Caco-2 (cell line): ENCODE data around the gene TBC1D17. TPM values are rescaled to one million over a fixed set of nuclear protein-coding genes. Genes with fewer than 3 reads are reported as not detected.

Experiments
- BruUV-seq: library from RNA; stranded (reverse); fragments of 400-500 nt; replicated peaks from 2 replicates; lab custom pipeline; 2021; lab: Mats Ljungman, UMichigan
- CTCF ChIA-PET: fragments of 300-600 bp; sonication (Branson Sonifier 250); formaldehyde crosslinking; loops from one replicate; lab custom pipeline; 2022; ENCODE audit warnings: antibody characterized with exemption; lab: Charles Lee
- POLR2A ChIA-PET: fragments of 300-600 bp; sonication (Branson Sonifier 250); formaldehyde crosslinking; loops from one replicate; lab custom pipeline; 2022; ENCODE audit warnings: antibody characterized with exemption; lab: Charles Lee
- DNase-seq, 2 experiments: peaks; one replicate each; pipeline versions ENCODE4 v3.0.0 to v3.0.0-alpha.2; 2020 to 2022
- H3K27me3 ChIP-seq: replicated peaks from 2 replicates; pipeline ENCODE4 v1.6.0; 2011; ENCODE audit warnings: low read length; ENCODE audit not compliant: control insufficient read depth, insufficient read depth
- H3K36me3 ChIP-seq: 2 replicates; pipeline ENCODE4 v1.5.1; 2011; ENCODE audit warnings: low read length; ENCODE audit not compliant: control insufficient read depth, insufficient read depth
- H3K4me1 ChIP-seq: fragments of 250-450 bp; sonication (Bioruptor Pico); 2 replicates; pipeline ENCODE4 v1.5.1; 2020; ENCODE audit warnings: mild to moderate bottlenecking
- H3K4me3 ChIP-seq: 2 replicates; pipeline ENCODE4 v1.5.1; 2011; ENCODE audit warnings: low read depth, mild to moderate bottlenecking, control low read depth, low read length
- H3K9me3 ChIP-seq: fragments of 250-450 bp; sonication (Bioruptor Pico); 2 replicates; pipeline ENCODE4 v1.5.1; 2020; ENCODE audit warnings: mild to moderate bottlenecking, moderate library complexity
- H3K27ac Mint-ChIP-seq: one replicate; pipeline ENCODE4 v1.8.0; 2022; ENCODE audit warnings: mixed read lengths; ENCODE audit not compliant: unreplicated experiment
- H3K27me3 Mint-ChIP-seq: one replicate; pipeline ENCODE4 v1.8.0; 2022; ENCODE audit warnings: mixed read lengths; ENCODE audit not compliant: insufficient read depth, unreplicated experiment
- H3K36me3 Mint-ChIP-seq: one replicate; pipeline ENCODE4 v1.8.0; 2022; ENCODE audit warnings: mild to moderate bottlenecking, mixed read lengths; ENCODE audit not compliant: insufficient read depth, unreplicated experiment
- H3K4me1 Mint-ChIP-seq: one replicate; pipeline ENCODE4 v1.8.0; 2022; ENCODE audit warnings: low read depth, mixed read lengths; ENCODE audit not compliant: unreplicated experiment
- H3K4me3 Mint-ChIP-seq: one replicate; pipeline ENCODE4 v1.8.0; 2022; ENCODE audit warnings: mild to moderate bottlenecking, moderate library complexity, mixed read lengths; ENCODE audit not compliant: unreplicated experiment
- H3K9me3 Mint-ChIP-seq: one replicate; pipeline ENCODE4 v1.8.0; 2022; ENCODE audit warnings: mixed read lengths; ENCODE audit not compliant: unreplicated experiment
- CTCF ChIP-seq, 2 experiments: fragments of 200-600 bp in 1 of 2; IDR thresholded peaks; 1 replicate in 1 of 2; 2 replicates in 1 of 2; pipeline versions ENCODE4 v1.5.1 to v1.8.0; 2011 to 2022; ENCODE audit warnings: antibody characterized with exemption in 1 of 2, control low read depth in 1 of 2, inconsistent platforms in 1 of 2, low read depth in 1 of 2, low read length in 1 of 2, mild to moderate bottlenecking in 1 of 2, moderate library complexity in 1 of 2; ENCODE audit not compliant: insufficient read depth in 1 of 2, severe bottlenecking in 1 of 2, unreplicated experiment in 1 of 2
- intact Hi-C: fragments of 100-400 bp; cut with micrococcal nuclease; formaldehyde crosslinking; loops from one replicate; pipeline ENCODE4 v1.10.0; 2022; ENCODE audit not compliant: unreplicated experiment
- total RNA-seq: library from RNA; stranded (reverse); gene quantifications from 2 replicates; pipeline ENCODE4 v1.2.3, GENCODE V29; 2022

Gene TBC1D17
- total RNA-seq, 1 experiment from 2014 or later: 55.3 TPM

GRCh38 chr19:49874503-49875157 lies 2.9 kb upstream of the TBC1D17 start:
- H3K4me1 ChIP-seq: peaks cover 9% of the 10 kb centered on the region; the same call in 1 of the 2 replicates
- Mint-ChIP-seq H3K4me3 (no peak overlapping the region), H3K9me3 (no peaks in the 10 kb centered on the region), H3K36me3 (peaks cover 14% of the 10 kb centered on the region), H3K27ac (no peak overlapping the region), H3K27me3 (no peaks in the 10 kb centered on the region), H3K4me1 (no peaks in the 10 kb centered on the region)
- ChIA-PET POLR2A (no interaction called here), CTCF (no interaction called here)
- no peaks in the 10 kb centered on the region for H3K9me3 ChIP-seq
- no peak for TF ChIP-seq CTCF (IDR thresholded peaks at IDR 0.05; ENCODE audit: insufficient read depth in 1 of 2, low read depth in 1 of 2, low read length in 1 of 2, severe bottlenecking in 1 of 2, unreplicated experiment in 1 of 2)
- DNase-seq: no peak
- no peaks in the 10 kb centered on the region for H3K27me3 ChIP-seq
- peaks cover 6% of the 10 kb centered on the region for H3K36me3 ChIP-seq
- intact Hi-C loops: loop anchor here (10.0 kb wide), 1 partner anchor 440 kb away; no protein-coding TSS in a partner anchor
- BruUV-seq: no TSS peak
- H3K4me3 ChIP-seq: no peak overlapping the region

DNA sequence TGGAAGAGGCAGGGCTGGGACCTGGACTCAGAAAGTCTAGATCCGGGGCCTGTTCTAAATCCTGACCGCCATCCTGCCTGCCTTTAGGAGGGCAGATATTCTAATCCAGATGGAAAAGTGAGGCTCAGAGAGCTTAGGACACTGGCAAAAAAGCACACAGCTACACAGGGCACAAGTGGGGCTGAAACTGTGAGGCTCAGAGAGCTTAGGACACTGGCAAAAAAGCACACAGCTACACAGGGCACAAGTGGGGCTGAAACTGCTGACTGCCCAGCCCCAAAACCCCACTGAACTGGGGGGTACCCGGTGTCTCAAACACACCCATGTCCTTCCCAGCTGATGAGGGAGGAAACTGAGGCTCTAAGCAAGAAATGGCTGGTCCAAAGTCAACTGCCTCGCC lies 2.3 kb upstream of the TBC1D17 start:
- Mint-ChIP-seq H3K4me1 (no peaks in the 10 kb centered on the region), H3K4me3 (no peak overlapping the region), H3K9me3 (no peaks in the 10 kb centered on the region), H3K27ac (no peak overlapping the region), H3K27me3 (no peaks in the 10 kb centered on the region), H3K36me3 (peaks cover 14% of the 10 kb centered on the region)
- Histone ChIP-seq H3K36me3 (peaks cover 7% of the 10 kb centered on the region), H3K27me3 (no peaks in the 10 kb centered on the region), H3K4me3 (peak overlapping the region; percentile 87; the same call in 1 of the 2 replicates), H3K4me1 (peaks cover 9% of the 10 kb centered on the region; the same call in 1 of the 2 replicates), H3K9me3 (no peaks in the 10 kb centered on the region)
- TF ChIP-seq CTCF (IDR thresholded peaks at IDR 0.05; ENCODE audit: insufficient read depth in 1 of 2, low read depth in 1 of 2, low read length in 1 of 2, severe bottlenecking in 1 of 2, unreplicated experiment in 1 of 2): no peak
- ChIA-PET CTCF (no interaction called here), POLR2A (no interaction called here)
- no TSS peak for BruUV-seq
- intact Hi-C loops: loop anchor here (10.0 kb wide), 1 partner anchor 440 kb away; no protein-coding TSS in a partner anchor
- DNase-seq: no peak

DNA sequence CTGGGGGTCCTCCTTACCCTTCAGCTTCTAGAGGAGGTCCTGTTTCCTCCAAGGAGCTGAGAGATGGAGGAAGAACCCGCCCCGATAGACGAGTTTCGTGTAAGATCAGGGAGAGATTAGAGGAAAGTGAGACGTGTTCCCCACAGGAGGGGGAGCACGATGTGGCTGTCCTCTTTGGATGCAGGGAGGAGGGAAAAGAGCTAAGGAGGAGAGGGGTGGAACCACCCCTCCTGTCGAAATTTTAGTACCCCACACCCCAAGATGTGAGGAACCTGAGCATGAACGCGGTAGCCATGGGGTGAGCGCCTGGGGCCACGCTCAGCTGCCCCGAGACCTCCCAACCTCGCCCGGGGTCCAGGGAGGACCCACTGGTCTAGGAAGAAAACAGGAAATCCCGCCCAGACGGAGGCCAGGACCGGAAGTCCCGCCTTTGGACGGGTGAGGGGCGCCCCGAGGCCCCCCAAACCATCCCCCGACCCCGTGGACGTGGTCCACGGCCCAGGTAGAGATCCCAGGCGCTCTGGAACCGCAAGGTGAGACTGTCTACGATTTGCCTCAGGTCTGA lies 1.6 kb upstream of the TBC1D17 start:
- peaks cover 14% of the 10 kb centered on the region for H3K36me3 Mint-ChIP-seq
- no peaks in the 10 kb centered on the region for H3K27me3 Mint-ChIP-seq
- no peak overlapping the region for H3K4me3 Mint-ChIP-seq
- CTCF ChIA-PET: interaction anchor here (1.4 kb wide), 1 partner anchor 15 kb away, joined by 4 read pairs; no protein-coding TSS in a partner anchor
- peak overlapping the region; percentile 87 for H3K4me3 ChIP-seq
- H3K4me1 Mint-ChIP-seq: no peaks in the 10 kb centered on the region
- H3K9me3 Mint-ChIP-seq: no peaks in the 10 kb centered on the region
- intact Hi-C loops: loop anchor here (1.0 to 10.0 kb wide), 3 partner anchors 53 to 439 kb away; partner anchors contain the start of genes AP2A1, ATF5 and NUP62
- peaks cover 11% of the 10 kb centered on the region for H3K36me3 ChIP-seq
- no peak overlapping the region for H3K27ac Mint-ChIP-seq
- no peak for TF ChIP-seq CTCF (IDR thresholded peaks at IDR 0.05; ENCODE audit: insufficient read depth in 1 of 2, low read depth in 1 of 2, low read length in 1 of 2, severe bottlenecking in 1 of 2, unreplicated experiment in 1 of 2)
- H3K9me3 ChIP-seq: no peaks in the 10 kb centered on the region
- peaks cover 9% of the 10 kb centered on the region; the same call in 1 of the 2 replicates for H3K4me1 ChIP-seq
- BruUV-seq: no TSS peak
- no peaks in the 10 kb centered on the region for H3K27me3 ChIP-seq
- peak in 1 of 2 experiments; percentile 67 for DNase-seq
- POLR2A ChIA-PET: interaction anchor here (0.5 to 2.4 kb wide), 4 partner anchors 9 to 234 kb away, joined by 3 to 12 read pairs (median 4); partner anchors contain the start of genes AP2A1, ATF5, NUP62 and PNKP
